Endothelial cell of umbilical vein (primary cell): ENCODE data around the gene GFOD1. TPM values are rescaled to one million over a fixed set of nuclear protein-coding genes. Genes with fewer than 3 reads are reported as not detected.

ENCODE experiments used
- BruUV-seq: library from RNA; stranded (reverse); fragments of 400-500 nt; replicated peaks from 2 replicates; lab custom pipeline; 2021; lab: Mats Ljungman, UMichigan
- CTCF ChIA-PET: fragments of 300-600, 350-600 bp; sonication (Branson Sonifier 250); formaldehyde crosslinking; loops from one replicate; lab custom pipeline; 2021; ENCODE audit warnings: antibody characterized with exemption, inconsistent platforms; lab: Charles Lee
- POLR2A ChIA-PET: fragments of 300-600, 350-600 bp; sonication (Branson Sonifier 250); formaldehyde crosslinking; loops from one replicate; lab custom pipeline; 2021; ENCODE audit warnings: antibody characterized with exemption, inconsistent platforms; lab: Charles Lee
- DNase-seq: peaks from one replicate; pipeline ENCODE4 v3.0.0-alpha.2; 2011; ENCODE audit warnings: low read depth, low spot score
- FAIRE-seq: peaks from 2 replicates; lab custom pipeline; 2011; peaks lifted over from hg19 to GRCh38; lab: Jason Lieb, UNC
- H2AFZ ChIP-seq: 2 replicates; pipeline ENCODE4 v1.6.0; 2012; ENCODE audit warnings: low read depth, low read length, control low read depth, inconsistent platforms
- H3K27ac ChIP-seq: 2 replicates; pipeline ENCODE4 v1.5.1; 2011; ENCODE audit warnings: low read depth, mild to moderate bottlenecking, control low read depth, low read length, moderate library complexity; ENCODE audit not compliant: insufficient read depth
- H3K27me3 ChIP-seq, 2 experiments: 2 replicates each; pipeline versions ENCODE4 v1.6.0 to v1.6.1; 2011; ENCODE audit warnings: low read length in 2 of 2, mixed read lengths in 1 of 2; ENCODE audit not compliant: control insufficient read depth in 2 of 2, insufficient read depth in 2 of 2
- H3K36me3 ChIP-seq, 2 experiments: 2 replicates in 1 of 2; 3 replicates in 1 of 2; pipeline ENCODE4 v1.5.1; 2011; ENCODE audit warnings: low read length in 2 of 2, mild to moderate bottlenecking in 1 of 2, moderate library complexity in 1 of 2; ENCODE audit not compliant: control insufficient read depth in 2 of 2, insufficient read depth in 2 of 2; ENCODE audit errors: extremely low read depth in 1 of 2
- H3K4me1 ChIP-seq: 3 replicates; pipeline ENCODE4 v1.5.1; 2011; ENCODE audit warnings: mild to moderate bottlenecking, low read length; ENCODE audit not compliant: control insufficient read depth, insufficient read depth; ENCODE audit errors: extremely low read depth
- H3K4me2 ChIP-seq: 2 replicates; pipeline ENCODE4 v1.6.1; 2011; ENCODE audit warnings: low read length, control low read depth, mixed read lengths; ENCODE audit not compliant: insufficient read depth
- H3K4me3 ChIP-seq, 3 experiments: fragments of 200-600 bp in 1 of 3; sonication (generic), shearing (Covaris generic) in 1 of 3; replicated peaks in 1 of 3; 2 replicates each; pipeline ENCODE4 v1.5.1; 2011 to 2016; ENCODE audit warnings: control low read depth in 3 of 3, low read length in 3 of 3, mild to moderate bottlenecking in 2 of 3, inconsistent platforms in 1 of 3, low read depth in 1 of 3, moderate library complexity in 1 of 3; ENCODE audit not compliant: insufficient read depth in 1 of 3
- H3K79me2 ChIP-seq: 2 replicates; pipeline ENCODE4 v1.6.0; 2012; ENCODE audit warnings: low read length, inconsistent platforms; ENCODE audit not compliant: control insufficient read depth, insufficient read depth
- H3K9ac ChIP-seq: replicated peaks from 2 replicates; pipeline ENCODE3; 2011; ENCODE audit warnings: low read length, control low read depth; ENCODE audit not compliant: insufficient read depth; ENCODE audit errors: extremely low read depth
- H3K9me1 ChIP-seq: replicated peaks from 3 replicates; pipeline ENCODE4 v1.6.0; 2011; ENCODE audit warnings: mild to moderate bottlenecking, low read length; ENCODE audit not compliant: control insufficient read depth, insufficient read depth; ENCODE audit errors: extremely low read depth
- H3K9me3 ChIP-seq: replicated peaks from 2 replicates; pipeline ENCODE4 v1.5.1; 2012; ENCODE audit warnings: low read length, inconsistent platforms; ENCODE audit not compliant: control insufficient read depth, insufficient read depth
- H4K20me1 ChIP-seq: replicated peaks from 2 replicates; pipeline ENCODE3; 2011; ENCODE audit warnings: mild to moderate bottlenecking, low read length; ENCODE audit not compliant: control insufficient read depth, insufficient read depth; ENCODE audit errors: extremely low read depth
- CTCF ChIP-seq, 2 donors: IDR thresholded peaks; 1 replicate in 1 of 2; 2 replicates in 1 of 2; pipeline ENCODE4 v1.5.1; 2011; ENCODE audit warnings: low read length in 2 of 2, mild to moderate bottlenecking in 2 of 2, moderate library complexity in 2 of 2, control low read depth in 1 of 2, inconsistent platforms in 1 of 2, low read depth in 1 of 2; ENCODE audit not compliant: insufficient read depth in 1 of 2; ENCODE audit errors: extremely low read depth in 1 of 2
- EZH2 ChIP-seq: IDR thresholded peaks from 2 replicates; pipeline ENCODE4 v1.6.1; 2012; ENCODE audit warnings: borderline replicate concordance, low read depth, mild to moderate bottlenecking, moderate library complexity, low read length, inconsistent platforms; ENCODE audit not compliant: severe bottlenecking
- FOS ChIP-seq: IDR thresholded peaks from 2 replicates; pipeline ENCODE4 v1.6.1; 2011; ENCODE audit warnings: mild to moderate bottlenecking, low read length, moderate library complexity, borderline replicate concordance; ENCODE audit not compliant: insufficient read depth
- GATA2 ChIP-seq: IDR thresholded peaks from 2 replicates; pipeline ENCODE4 v1.7.0; 2011; ENCODE audit warnings: low read depth, mild to moderate bottlenecking, moderate library complexity, mixed read lengths, low read length; ENCODE audit not compliant: insufficient read length, insufficient read depth
- JUN ChIP-seq: IDR thresholded peaks from 2 replicates; pipeline ENCODE4 v1.6.1; 2011; ENCODE audit warnings: borderline replicate concordance, low read depth; ENCODE audit not compliant: insufficient read length, insufficient read depth
- MAX ChIP-seq: IDR thresholded peaks from 2 replicates; pipeline ENCODE4 v1.6.1; 2011; ENCODE audit not compliant: insufficient read depth, insufficient read length
- MYC ChIP-seq: IDR thresholded peaks from one replicate; pipeline ENCODE4 v1.6.1; 2011; ENCODE audit warnings: mild to moderate bottlenecking, low read depth, low read length
- POLR2A ChIP-seq: IDR thresholded peaks from 2 replicates; pipeline ENCODE4 v1.6.1; 2012; ENCODE audit warnings: low read depth, mild to moderate bottlenecking, control low read depth, low read length
- POLR2AphosphoS5 ChIP-seq: IDR thresholded peaks from 2 replicates; pipeline ENCODE4 v1.6.1; 2012; ENCODE audit warnings: low read depth, mild to moderate bottlenecking, control low read depth, low read length, moderate library complexity; ENCODE audit not compliant: insufficient read depth
- dilution Hi-C: fragments of 300-500 bp; cut with MboI; formaldehyde crosslinking; loops from one replicate; pipeline ENCODE4 v1.15.0; 2019; ENCODE audit warnings: low sequenced_read_pairs; ENCODE audit not compliant: extremely low pct_ligation_motif_present
- intact Hi-C: fragments of 100-400 bp; cut with micrococcal nuclease; formaldehyde crosslinking; loops from one replicate; pipeline ENCODE4 v1.10.0; 2022
- polyA plus RNA-seq, 4 experiments: library from polyadenylated mRNA; depleted of rRNA in 3 of 4; stranded (reverse) in 3 of 4; unstranded in 1 of 4; fragments of >200 nt; gene quantifications; 2 replicates each; pipeline versions ENCODE4 v1.2.1 to v1.2.3, GENCODE V29; 2011 to 2012; ENCODE audit warnings: missing spikeins in 1 of 4
- total RNA-seq: library from RNA; stranded (reverse); gene quantifications from 2 replicates; pipeline ENCODE4 v1.2.3, GENCODE V29; 2021

Gene GFOD1
- total and polyA plus RNA-seq, 2 donors (not counting 3 experiments of a cell fraction or from before 2014, with no cell fraction given), result 12.1 to 24.1 TPM

- POLR2A ChIA-PET, result no interaction called here
- no peak overlapping the region for H2AFZ ChIP-seq
- no peaks in the 10 kb centered on the region for H3K36me3 ChIP-seq
- H4K20me1 ChIP-seq, result no peaks in the 10 kb centered on the region
- no peak overlapping the region for H3K9ac ChIP-seq
- CTCF ChIA-PET, result interaction anchor here (1.0 to 1.6 kb wide), 2 partner anchors 40 to 201 kb away, joined by 4 to 7 read pairs; partner anchors contain the start of gene SIRT5
- FAIRE-seq (no peak), DNase-seq (no peak)
- no peaks in the 10 kb centered on the region for H3K9me1 ChIP-seq
- no peaks in the 10 kb centered on the region for H3K27me3 ChIP-seq
- intact Hi-C loops (loop anchor here (5.0 kb wide), 1 partner anchor 88 kb away; no protein-coding TSS in a partner anchor), dilution Hi-C loops (no loop called here)
- no peak overlapping the region for H3K4me2 ChIP-seq
- no peak overlapping the region for H3K27ac ChIP-seq
- peaks cover 9% of the 10 kb centered on the region for H3K4me1 ChIP-seq
- H3K79me2 ChIP-seq, result no peaks in the 10 kb centered on the region
- H3K4me3 ChIP-seq, result no peak overlapping the region
- no TSS peak for BruUV-seq
- H3K9me3 ChIP-seq, result no peaks in the 10 kb centered on the region
- TF ChIP-seq POLR2A (no peak), JUN (no peak), MYC (no peak), FOS (no peak), CTCF (IDR thresholded peaks at IDR 0.05; ENCODE audit: extremely low read depth in 1 of 2, insufficient read depth in 1 of 2, low read depth in 1 of 2, low read length in 2 of 2) (no peak), EZH2 (no peak), MAX (no peak), GATA2 (no peak), POLR2AphosphoS5 (no peak)
Measured at GRCh38 chr6:13535306-13535705, 47.9 kb upstream of the GFOD1 start.
